ENCODE measurements around the gene TUBAL3.

GRCh38 chr10:5349362-5349761 lies 55.3 kb downstream of the TUBAL3 start:
- TF ChIP-seq, protein P1, sequence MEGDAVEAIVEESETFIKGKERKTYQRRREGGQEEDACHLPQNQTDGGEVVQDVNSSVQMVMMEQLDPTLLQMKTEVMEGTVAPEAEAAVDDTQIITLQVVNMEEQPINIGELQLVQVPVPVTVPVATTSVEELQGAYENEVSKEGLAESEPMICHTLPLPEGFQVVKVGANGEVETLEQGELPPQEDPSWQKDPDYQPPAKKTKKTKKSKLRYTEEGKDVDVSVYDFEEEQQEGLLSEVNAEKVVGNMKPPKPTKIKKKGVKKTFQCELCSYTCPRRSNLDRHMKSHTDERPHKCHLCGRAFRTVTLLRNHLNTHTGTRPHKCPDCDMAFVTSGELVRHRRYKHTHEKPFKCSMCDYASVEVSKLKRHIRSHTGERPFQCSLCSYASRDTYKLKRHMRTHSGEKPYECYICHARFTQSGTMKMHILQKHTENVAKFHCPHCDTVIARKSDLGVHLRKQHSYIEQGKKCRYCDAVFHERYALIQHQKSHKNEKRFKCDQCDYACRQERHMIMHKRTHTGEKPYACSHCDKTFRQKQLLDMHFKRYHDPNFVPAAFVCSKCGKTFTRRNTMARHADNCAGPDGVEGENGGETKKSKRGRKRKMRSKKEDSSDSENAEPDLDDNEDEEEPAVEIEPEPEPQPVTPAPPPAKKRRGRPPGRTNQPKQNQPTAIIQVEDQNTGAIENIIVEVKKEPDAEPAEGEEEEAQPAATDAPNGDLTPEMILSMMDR (IDR thresholded peaks at IDR 0.05): no peak
- TF ChIP-seq POLR2A (IDR thresholded peaks at IDR 0.05): no peak
